HCT116 (cell line): ENCODE measurements around the gene CAP2. TPM values are rescaled to one million over a fixed set of nuclear protein-coding genes. Genes with fewer than 3 reads are reported as not detected.
A peak's percentile ranks its signal among the peaks of the same experiment; 100 is the strongest.

Experiments used
- ATAC-seq: fragments of 200-7000 bp; cut with Tn5 transposase; 2 replicates; pipeline ENCODE4 v1.9.1; 2020; ENCODE audit warnings: mild to moderate bottlenecking, moderate library complexity
- BruUV-seq: library from RNA; stranded (reverse); fragments of 400-500 nt; replicated peaks from 2 replicates; lab custom pipeline; 2021; lab: Mats Ljungman, UMichigan
- CTCF ChIA-PET: fragments of 300-600 bp; sonication (Branson Sonifier 250); formaldehyde crosslinking; loops from one replicate; lab custom pipeline; 2021; ENCODE audit warnings: antibody characterized with exemption; lab: Charles Lee
- POLR2A ChIA-PET: fragments of 300-600, 350-600 bp; sonication (Branson Sonifier 250); formaldehyde crosslinking; loops from one replicate; lab custom pipeline; 2021; ENCODE audit warnings: antibody characterized with exemption; lab: Charles Lee
- RAD21 ChIA-PET, 2 experiments: fragments of 300-600 bp; sonication (Branson Sonifier 250); formaldehyde crosslinking; loops; one replicate each; lab custom pipeline; 2023; ENCODE audit warnings: low total read pairs in 2 of 2; ENCODE audit not compliant: uncharacterized antibody in 2 of 2, unreplicated experiment in 2 of 2, low non-redundant PET in 1 of 2; lab: Charles Lee
- DNase-seq: peaks from one replicate; pipeline ENCODE4 v3.0.0-alpha.2; 2010; ENCODE audit warnings: low read depth, low spot score
- H2AFZ ChIP-seq: fragments of 200-600 bp; shearing (Covaris generic), sonication (generic); 2 replicates; pipeline ENCODE4 v1.6.1; 2017; ENCODE audit warnings: low read depth, mixed run types, mixed read lengths, antibody characterized with exemption, low read length; ENCODE audit not compliant: poor library complexity, severe bottlenecking
- H3K27ac ChIP-seq: 2 replicates; pipeline ENCODE4 v1.5.1; 2012; ENCODE audit warnings: low read depth, low read length
- H3K27me3 ChIP-seq: fragments of 200-600 bp; sonication (generic); 2 replicates; pipeline ENCODE4 v1.6.1; 2016; ENCODE audit warnings: mixed run types, low read length, mixed read lengths; ENCODE audit not compliant: insufficient read depth
- H3K36me3 ChIP-seq, 2 experiments: fragments of 200-500 bp in 1 of 2; fragments of 200-600 bp in 1 of 2; sonication (Bioruptor generic) in 1 of 2; sonication (generic) in 1 of 2; 2 replicates each; pipeline versions ENCODE4 v1.5.1 to v1.6.1; 2014 to 2016; ENCODE audit warnings: low read length in 2 of 2, inconsistent platforms in 1 of 2, mixed read lengths in 1 of 2, mixed run types in 1 of 2; ENCODE audit not compliant: insufficient read depth in 2 of 2, control insufficient read depth in 1 of 2
- H3K4me1 ChIP-seq, 2 experiments: fragments of 200-600 bp in 1 of 2; sonication (generic) in 1 of 2; 2 replicates each; pipeline versions ENCODE4 v1.5.1 to v1.6.1; 2012 to 2017; ENCODE audit warnings: low read length in 2 of 2, inconsistent platforms in 1 of 2, mild to moderate bottlenecking in 1 of 2, mixed read lengths in 1 of 2, mixed run types in 1 of 2, moderate library complexity in 1 of 2; ENCODE audit not compliant: insufficient read depth in 2 of 2, control insufficient read depth in 1 of 2
- H3K4me2 ChIP-seq: fragments of 200-600 bp; sonication (generic); 2 replicates; pipeline ENCODE4 v1.6.1; 2017; ENCODE audit warnings: mixed run types, low read length, mixed read lengths
- H3K4me3 ChIP-seq, 2 experiments: fragments of 200-600 bp in 1 of 2; sonication (generic) in 1 of 2; replicated peaks in 1 of 2; 2 replicates each; pipeline ENCODE4 v1.5.1; 2011 to 2016; ENCODE audit warnings: low read length in 2 of 2, control low read depth in 1 of 2, low read depth in 1 of 2, mild to moderate bottlenecking in 1 of 2, mixed read lengths in 1 of 2, mixed run types in 1 of 2
- H3K79me2 ChIP-seq: fragments of 200-600 bp; sonication (generic); 2 replicates; pipeline ENCODE4 v1.6.1; 2017; ENCODE audit warnings: mild to moderate bottlenecking, mixed run types, low read length, moderate library complexity, mixed read lengths; ENCODE audit not compliant: insufficient read depth
- H3K9ac ChIP-seq: fragments of 200-600 bp; sonication (generic); 2 replicates; pipeline ENCODE4 v1.6.1; 2016; ENCODE audit warnings: low read length, mixed read lengths
- H3K9me2 ChIP-seq: fragments of 200-600 bp; sonication (generic), shearing (Covaris generic); 2 replicates; pipeline ENCODE4 v1.6.1; 2017; ENCODE audit warnings: mixed run types, mild to moderate bottlenecking, moderate library complexity; ENCODE audit not compliant: insufficient read depth
- H3K9me3 ChIP-seq, 2 experiments: fragments of 200-500 bp in 1 of 2; fragments of 200-600 bp in 1 of 2; sonication (Bioruptor generic) in 1 of 2; sonication (generic) in 1 of 2; 2 replicates each; pipeline ENCODE4 v1.6.1; 2014 to 2017; ENCODE audit warnings: low read length in 2 of 2, mixed read lengths in 2 of 2, inconsistent platforms in 1 of 2, low read depth in 1 of 2, mild to moderate bottlenecking in 1 of 2, mixed run types in 1 of 2, moderate library complexity in 1 of 2; ENCODE audit not compliant: control insufficient read depth in 1 of 2, insufficient read depth in 1 of 2
- H4K20me1 ChIP-seq: fragments of 200-600 bp; sonication (generic), shearing (Covaris generic); 2 replicates; pipeline ENCODE4 v1.6.1; 2017; ENCODE audit warnings: mixed run types, mild to moderate bottlenecking, moderate library complexity; ENCODE audit not compliant: insufficient read depth
- ATF3 ChIP-seq: IDR thresholded peaks from 2 replicates; pipeline ENCODE4 v1.6.1; 2012
- CEBPB ChIP-seq: IDR thresholded peaks from 2 replicates; pipeline ENCODE4 v1.6.1; 2012; ENCODE audit warnings: low read depth
- ELF1 ChIP-seq: IDR thresholded peaks from 2 replicates; pipeline ENCODE4 v1.6.1; 2012; ENCODE audit warnings: low read depth, borderline replicate concordance
- EZH2 ChIP-seq: fragments of 200-600 bp; sonication (generic); IDR thresholded peaks from 2 replicates; pipeline ENCODE4 v1.6.1; 2017; ENCODE audit warnings: antibody characterized with exemption, mixed run types
- EZH2phosphoT487 ChIP-seq: fragments of 200-600 bp; IDR thresholded peaks from 2 replicates; pipeline ENCODE4 v1.6.1; 2018; ENCODE audit warnings: antibody characterized with exemption, borderline replicate concordance
- FOSL1 ChIP-seq: IDR thresholded peaks from 2 replicates; pipeline ENCODE4 v1.6.1; 2012; ENCODE audit warnings: low read depth
- JUND ChIP-seq: IDR thresholded peaks from 2 replicates; pipeline ENCODE4 v1.6.1; 2012
- POLR2A ChIP-seq: IDR thresholded peaks from 2 replicates; pipeline ENCODE4 v1.7.0; 2011; ENCODE audit warnings: borderline replicate concordance; ENCODE audit not compliant: insufficient read depth, insufficient read length; ENCODE audit errors: extremely low read depth
- POLR2AphosphoS5 ChIP-seq: IDR thresholded peaks from 2 replicates; pipeline ENCODE4 v1.6.1; 2011; ENCODE audit warnings: mild to moderate bottlenecking, low read depth, low read length, moderate library complexity
- RAD21 ChIP-seq: IDR thresholded peaks from 2 replicates; pipeline ENCODE4 v1.6.1; 2012; ENCODE audit warnings: low read depth, mild to moderate bottlenecking
- SIN3A ChIP-seq: IDR thresholded peaks from 2 replicates; pipeline ENCODE4 v1.6.1; 2012; ENCODE audit warnings: low read depth
- SP1 ChIP-seq: IDR thresholded peaks from 2 replicates; pipeline ENCODE4 v1.6.1; 2012; ENCODE audit warnings: low read depth
- SRF ChIP-seq: IDR thresholded peaks from 2 replicates; pipeline ENCODE4 v1.6.1; 2012; ENCODE audit warnings: low read depth
- YY1 ChIP-seq: IDR thresholded peaks from 2 replicates; pipeline ENCODE4 v1.6.1; 2011; ENCODE audit warnings: low read length, low read depth, moderate library complexity, mild to moderate bottlenecking; ENCODE audit not compliant: insufficient replicate concordance; ENCODE audit errors: extremely low read depth
- ZNF274 ChIP-seq: fragments of 200-500 bp; sonication (Bioruptor generic); IDR thresholded peaks from 2 replicates; pipeline ENCODE4 v1.6.1; 2014; ENCODE audit warnings: mild to moderate bottlenecking, low read depth, low read length, inconsistent platforms
- intact Hi-C: fragments of 100-400 bp; cut with micrococcal nuclease; formaldehyde crosslinking; loops from 2 replicates; pipeline ENCODE4 v1.10.0; 2022
- total RNA-seq: library from RNA; stranded (reverse); gene quantifications from one replicate; pipeline ENCODE4 v1.2.1, GENCODE V29; 2021; ENCODE audit not compliant: unreplicated experiment
- TF ChIP-seq, protein P1 (sequence below): IDR thresholded peaks from 2 replicates; pipeline ENCODE4 v1.6.1; 2012; ENCODE audit warnings: low read depth
- TF ChIP-seq, protein P2 (sequence below): IDR thresholded peaks from 2 replicates; pipeline ENCODE4 v1.6.1; 2012
- TF ChIP-seq, protein P3 (sequence below): IDR thresholded peaks from 2 replicates; pipeline ENCODE4 v1.6.1; 2011; ENCODE audit warnings: mild to moderate bottlenecking, low read length, moderate library complexity; ENCODE audit not compliant: insufficient replicate concordance; ENCODE audit errors: extremely low read depth

The CAP2 gene
- total RNA-seq, 1 experiment from 2014 or later: 3.8 TPM

DNA sequence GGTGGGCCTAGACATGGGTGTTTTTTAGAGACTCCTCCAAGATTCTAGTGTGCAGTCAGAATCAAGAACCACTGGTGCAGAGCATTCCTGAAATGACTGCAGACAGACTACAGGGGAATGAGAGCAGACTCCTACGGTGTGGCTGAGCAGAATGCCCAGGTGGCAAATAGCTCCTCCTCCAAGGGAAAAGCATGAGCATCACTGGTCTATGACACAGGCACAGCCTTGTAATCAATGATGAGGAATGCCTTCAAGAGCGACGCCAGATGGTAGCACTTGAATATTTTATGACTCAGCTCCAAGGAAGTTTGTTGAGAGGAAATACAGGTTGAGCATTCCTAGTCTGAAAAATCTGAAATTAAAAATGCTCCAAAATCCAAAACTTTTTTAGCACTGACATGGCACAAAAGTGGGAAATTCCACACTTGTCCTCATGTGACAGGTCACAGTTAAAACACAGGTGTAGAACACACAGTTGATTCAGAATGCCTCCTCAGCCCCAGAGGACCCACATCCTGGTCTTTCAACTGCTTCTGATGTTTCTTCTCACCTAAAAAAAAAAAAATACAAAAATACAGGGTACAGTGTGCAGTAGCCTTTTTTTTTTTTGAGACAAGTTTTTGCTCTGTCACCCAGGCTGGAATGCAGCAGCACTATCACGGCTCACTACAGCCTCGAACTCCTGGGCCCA lies 196.2 kb downstream of the CAP2 start (continued):
- TF ChIP-seq SIN3A: no peak
- no peak for TF ChIP-seq YY1
- peak; percentile 83 for TF ChIP-seq RAD21
- 0 out of 2 replicates have a peak, but pooled peaks have one; percentile 34 for TF ChIP-seq POLR2AphosphoS5
- TF ChIP-seq, all 23 proteins: peak for 8

DNA sequence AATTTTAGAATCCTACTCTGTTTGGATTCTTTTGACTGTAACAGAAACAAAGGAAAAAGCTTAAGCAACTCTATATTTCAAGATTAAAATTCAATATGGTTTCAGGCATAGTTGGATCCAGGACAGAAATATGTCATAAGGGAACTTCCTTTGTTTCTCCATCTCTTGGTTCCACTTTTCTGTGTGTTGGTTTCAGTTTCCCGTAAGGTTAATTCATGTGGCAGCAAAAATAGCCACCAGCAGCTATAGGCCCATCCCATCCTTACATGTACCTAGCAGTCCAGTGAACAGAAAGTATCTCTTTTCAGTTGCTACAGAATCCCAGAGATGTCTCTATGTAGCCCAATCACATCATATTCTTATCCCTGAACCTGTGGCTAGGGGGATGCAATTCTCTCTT lies 197.9 kb downstream of the CAP2 start:
- no TSS peak for BruUV-seq
- intact Hi-C loops: no loop called here
- TF ChIP-seq CEBPB (no peak), ATF3 (no peak), EZH2 (no peak), SRF (no peak), POLR2AphosphoS5 (no peak), JUND (no peak), ELF1 (no peak), EZH2phosphoT487 (no peak), ZNF274 (no peak), FOSL1 (no peak), SIN3A (no peak), SP1 (no peak), YY1 (no peak), POLR2A (no peak), RAD21 (no peak)
- TF ChIP-seq, protein P1, sequence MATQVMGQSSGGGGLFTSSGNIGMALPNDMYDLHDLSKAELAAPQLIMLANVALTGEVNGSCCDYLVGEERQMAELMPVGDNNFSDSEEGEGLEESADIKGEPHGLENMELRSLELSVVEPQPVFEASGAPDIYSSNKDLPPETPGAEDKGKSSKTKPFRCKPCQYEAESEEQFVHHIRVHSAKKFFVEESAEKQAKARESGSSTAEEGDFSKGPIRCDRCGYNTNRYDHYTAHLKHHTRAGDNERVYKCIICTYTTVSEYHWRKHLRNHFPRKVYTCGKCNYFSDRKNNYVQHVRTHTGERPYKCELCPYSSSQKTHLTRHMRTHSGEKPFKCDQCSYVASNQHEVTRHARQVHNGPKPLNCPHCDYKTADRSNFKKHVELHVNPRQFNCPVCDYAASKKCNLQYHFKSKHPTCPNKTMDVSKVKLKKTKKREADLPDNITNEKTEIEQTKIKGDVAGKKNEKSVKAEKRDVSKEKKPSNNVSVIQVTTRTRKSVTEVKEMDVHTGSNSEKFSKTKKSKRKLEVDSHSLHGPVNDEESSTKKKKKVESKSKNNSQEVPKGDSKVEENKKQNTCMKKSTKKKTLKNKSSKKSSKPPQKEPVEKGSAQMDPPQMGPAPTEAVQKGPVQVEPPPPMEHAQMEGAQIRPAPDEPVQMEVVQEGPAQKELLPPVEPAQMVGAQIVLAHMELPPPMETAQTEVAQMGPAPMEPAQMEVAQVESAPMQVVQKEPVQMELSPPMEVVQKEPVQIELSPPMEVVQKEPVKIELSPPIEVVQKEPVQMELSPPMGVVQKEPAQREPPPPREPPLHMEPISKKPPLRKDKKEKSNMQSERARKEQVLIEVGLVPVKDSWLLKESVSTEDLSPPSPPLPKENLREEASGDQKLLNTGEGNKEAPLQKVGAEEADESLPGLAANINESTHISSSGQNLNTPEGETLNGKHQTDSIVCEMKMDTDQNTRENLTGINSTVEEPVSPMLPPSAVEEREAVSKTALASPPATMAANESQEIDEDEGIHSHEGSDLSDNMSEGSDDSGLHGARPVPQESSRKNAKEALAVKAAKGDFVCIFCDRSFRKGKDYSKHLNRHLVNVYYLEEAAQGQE: no peak
- TF ChIP-seq, protein P2, sequence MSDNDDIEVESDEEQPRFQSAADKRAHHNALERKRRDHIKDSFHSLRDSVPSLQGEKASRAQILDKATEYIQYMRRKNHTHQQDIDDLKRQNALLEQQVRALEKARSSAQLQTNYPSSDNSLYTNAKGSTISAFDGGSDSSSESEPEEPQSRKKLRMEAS: no peak
- TF ChIP-seq, protein P3, sequence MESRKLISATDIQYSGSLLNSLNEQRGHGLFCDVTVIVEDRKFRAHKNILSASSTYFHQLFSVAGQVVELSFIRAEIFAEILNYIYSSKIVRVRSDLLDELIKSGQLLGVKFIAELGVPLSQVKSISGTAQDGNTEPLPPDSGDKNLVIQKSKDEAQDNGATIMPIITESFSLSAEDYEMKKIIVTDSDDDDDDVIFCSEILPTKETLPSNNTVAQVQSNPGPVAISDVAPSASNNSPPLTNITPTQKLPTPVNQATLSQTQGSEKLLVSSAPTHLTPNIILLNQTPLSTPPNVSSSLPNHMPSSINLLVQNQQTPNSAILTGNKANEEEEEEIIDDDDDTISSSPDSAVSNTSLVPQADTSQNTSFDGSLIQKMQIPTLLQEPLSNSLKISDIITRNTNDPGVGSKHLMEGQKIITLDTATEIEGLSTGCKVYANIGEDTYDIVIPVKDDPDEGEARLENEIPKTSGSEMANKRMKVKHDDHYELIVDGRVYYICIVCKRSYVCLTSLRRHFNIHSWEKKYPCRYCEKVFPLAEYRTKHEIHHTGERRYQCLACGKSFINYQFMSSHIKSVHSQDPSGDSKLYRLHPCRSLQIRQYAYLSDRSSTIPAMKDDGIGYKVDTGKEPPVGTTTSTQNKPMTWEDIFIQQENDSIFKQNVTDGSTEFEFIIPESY: no peak

More for the DNA sequence above, 197.9 kb downstream of the CAP2 start:
- RAD21 ChIA-PET: interaction anchor here in 1 of 2 experiments (0.5 kb wide), 1 partner anchor 309 kb away, joined by 4 read pairs; no protein-coding TSS in a partner anchor
- Histone ChIP-seq H3K4me2 (no peak overlapping the region), H3K4me3 (no peak overlapping the region), H3K9ac (no peak overlapping the region), H3K9me3 (no peaks in the 10 kb centered on the region), H3K9me2 (no peaks in the 10 kb centered on the region), H3K27ac (no peak overlapping the region), H3K4me1 (peaks cover 9 to 14% of the 10 kb centered on the region in 2 experiments; a peak in 3 of 4 replicates), H3K27me3 (no peaks in the 10 kb centered on the region), H3K36me3 (no peaks in the 10 kb centered on the region), H3K79me2 (no peaks in the 10 kb centered on the region), H2AFZ (no peak overlapping the region), H4K20me1 (no peaks in the 10 kb centered on the region)
- CTCF ChIA-PET: no interaction called here
- DNase-seq (no peak), ATAC-seq (no peak)
- POLR2A ChIA-PET: interaction anchor here (0.8 kb wide), 1 partner anchor 9 kb away, joined by 3 read pairs; the partner anchor contains the start of gene FAM8A1
